ENCODE measurements around the gene CDH12. TPM values are rescaled to one million over a fixed set of nuclear protein-coding genes. Genes with fewer than 3 reads are reported as not detected.

CDH12 gene
- total RNA-seq, 4 donors from 2014 or later: 0.38 to 2.8 (median 0.94) TPM

GRCh38 chr5:21817668-21818369, 1035.3 kb downstream of the CDH12 start:
- no peaks in the 10 kb centered on the region for H3K36me3 ChIP-seq
- H3K27ac ChIP-seq: no peak overlapping the region
- H3K27me3 ChIP-seq: no peaks in the 10 kb centered on the region
- peaks cover 8% of the 10 kb centered on the region for H3K4me1 ChIP-seq
- H3K9me3 ChIP-seq: no peaks in the 10 kb centered on the region
- peak overlapping the region; percentile 15 for H3K4me3 ChIP-seq
- 25% methylated on average over 5 of the region's 5 CpGs for WGBS
- TF ChIP-seq EP300 (IDR thresholded peaks at IDR 0.05): no peak
- no peak for TF ChIP-seq POLR2AphosphoS5 (IDR thresholded peaks at IDR 0.05)
- TF ChIP-seq CTCF (IDR thresholded peaks at IDR 0.05): no peak
- no peak for TF ChIP-seq POLR2A (IDR thresholded peaks at IDR 0.05)
- DNase-seq (ENCODE audit: low spot score in 2 of 2): no peak

- Histone ChIP-seq H3K27ac (no peak overlapping the region), H3K9me3 (no peaks in the 10 kb centered on the region), H3K4me1 (peaks cover 11% of the 10 kb centered on the region), H3K36me3 (no peaks in the 10 kb centered on the region), H3K27me3 (no peaks in the 10 kb centered on the region), H3K4me3 (no peak overlapping the region)
- WGBS: 9% methylated on average over 5 of the region's 5 CpGs
- TF ChIP-seq EP300 (IDR thresholded peaks at IDR 0.05): no peak
- TF ChIP-seq CTCF (IDR thresholded peaks at IDR 0.05): peak in 1 of 2 donors; percentile 27
- no peak for DNase-seq (ENCODE audit: low spot score in 2 of 2)
Measured at GRCh38 chr5:21810737-21811316, 1042.3 kb downstream of the CDH12 start.

- Histone ChIP-seq H3K9me3 (no peaks in the 10 kb centered on the region), H3K4me1 (peaks cover 11% of the 10 kb centered on the region), H3K4me3 (no peak overlapping the region), H3K27me3 (no peaks in the 10 kb centered on the region), H3K27ac (no peak overlapping the region), H3K36me3 (no peaks in the 10 kb centered on the region)
- no peak for DNase-seq (ENCODE audit: low spot score in 2 of 2)
- TF ChIP-seq POLR2A (IDR thresholded peaks at IDR 0.05): no peak
- no peak for TF ChIP-seq CTCF (IDR thresholded peaks at IDR 0.05)
- TF ChIP-seq EP300 (IDR thresholded peaks at IDR 0.05): no peak
- no peak for TF ChIP-seq POLR2AphosphoS5 (IDR thresholded peaks at IDR 0.05)
- 52% methylated on average over 2 of the region's 2 CpGs for WGBS
Measured at GRCh38 chr5:21809611-21810010, 1043.5 kb downstream of the CDH12 start.

GRCh38 chr5:21807953-21808352, 1045.2 kb downstream of the CDH12 start:
- no peaks in the 10 kb centered on the region for H3K9me3 ChIP-seq
- H3K27ac ChIP-seq: no peak overlapping the region
- no peak overlapping the region for H3K4me3 ChIP-seq
- H3K27me3 ChIP-seq: no peaks in the 10 kb centered on the region
- TF ChIP-seq POLR2A (IDR thresholded peaks at IDR 0.05) (no peak), POLR2AphosphoS5 (IDR thresholded peaks at IDR 0.05) (no peak), EP300 (IDR thresholded peaks at IDR 0.05) (no peak), CTCF (IDR thresholded peaks at IDR 0.05) (no peak)
- WGBS: 40% methylated on average over 5 of the region's 5 CpGs
- H3K36me3 ChIP-seq: no peaks in the 10 kb centered on the region
- H3K4me1 ChIP-seq: peaks cover 11% of the 10 kb centered on the region
- no peak for DNase-seq (ENCODE audit: low spot score in 2 of 2)

GRCh38 chr5:21806943-21807342, 1046.2 kb downstream of the CDH12 start:
- TF ChIP-seq POLR2A (IDR thresholded peaks at IDR 0.05) (no peak), POLR2AphosphoS5 (IDR thresholded peaks at IDR 0.05) (no peak), CTCF (IDR thresholded peaks at IDR 0.05) (no peak), EP300 (IDR thresholded peaks at IDR 0.05) (no peak)
- DNase-seq (ENCODE audit: low spot score in 2 of 2): no peak

More at GRCh38 chr5:21806943-21807342, 1046.2 kb downstream of the CDH12 start:
- Histone ChIP-seq H3K27me3 (no peaks in the 10 kb centered on the region), H3K4me3 (no peak overlapping the region), H3K4me1 (peaks cover 11% of the 10 kb centered on the region), H3K9me3 (no peaks in the 10 kb centered on the region), H3K27ac (no peak overlapping the region), H3K36me3 (no peaks in the 10 kb centered on the region)
- WGBS: 0% methylated on average over 1 of the region's 1 CpG

Measured in suprapubic skin (tissue), 4 donors.